Activated T-helper 2 cell treated with anti-CD3 and anti-CD28 coated beads, Interferon-gamma antibody, Interleukin-2, Interleukin-4, amounts not matched to agents 10 μg/mL and 5 μg/mL and 100 μg/mL, durations not matched to agents 14 hours and 24 hours and 36 hours (primary cell): ENCODE measurements around the gene CDC42EP4. TPM values are rescaled to one million over a fixed set of nuclear protein-coding genes. Genes with fewer than 3 reads are reported as not detected.

Experiments used
- DNase-seq: peaks from one replicate; pipeline ENCODE4 v3.0.0; 2021; ENCODE audit warnings: low spot score
- H3K27ac Mint-ChIP-seq: one replicate; pipeline ENCODE4 v1.8.0; 2021; ENCODE audit warnings: mixed read lengths
- H3K27me3 Mint-ChIP-seq: one replicate; pipeline ENCODE4 v1.8.0; 2021; ENCODE audit warnings: low read depth, mixed read lengths
- H3K36me3 Mint-ChIP-seq: one replicate; pipeline ENCODE4 v1.8.0; 2021; ENCODE audit warnings: low read depth, mixed read lengths
- H3K4me1 Mint-ChIP-seq: one replicate; pipeline ENCODE4 v1.8.0; 2021; ENCODE audit warnings: low read depth, mixed read lengths
- H3K4me3 Mint-ChIP-seq: one replicate; pipeline ENCODE4 v1.8.0; 2021; ENCODE audit warnings: low read depth, mild to moderate bottlenecking, moderate library complexity, mixed read lengths
- H3K9me3 Mint-ChIP-seq: one replicate; pipeline ENCODE4 v1.8.0; 2021; ENCODE audit warnings: mixed read lengths
- intact Hi-C: fragments of 100-400 bp; cut with micrococcal nuclease; formaldehyde crosslinking; loops from one replicate; pipeline ENCODE4 v1.15.1; 2023
- total RNA-seq: library from RNA; stranded (reverse); gene quantifications from 2 replicates; pipeline ENCODE4 v1.2.3, GENCODE V29; 2022

CDC42EP4 gene
- total RNA-seq, 1 donor from 2014 or later = 1.6 TPM

DNA sequence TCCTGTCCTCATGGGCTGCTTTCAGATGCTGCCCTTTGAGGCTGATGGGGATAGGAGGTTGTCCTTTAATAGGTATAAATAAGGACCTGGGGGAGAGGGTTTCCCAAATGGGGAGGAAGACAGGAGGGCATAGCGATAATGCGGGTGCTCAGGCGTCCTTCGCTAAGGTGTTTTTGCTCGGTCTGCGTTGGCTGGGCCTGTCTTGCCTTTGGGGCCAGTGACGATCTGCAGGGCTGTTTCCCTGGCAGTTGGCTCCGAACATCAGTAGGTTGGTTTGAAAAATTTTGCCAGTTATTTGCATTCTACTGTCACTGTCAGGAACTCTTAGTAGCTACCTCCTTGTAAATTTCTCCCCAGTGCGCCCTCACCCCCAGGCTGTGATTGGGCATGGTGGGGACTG, 37.8 kb upstream of the CDC42EP4 start:
- H3K4me3 Mint-ChIP-seq = no peak overlapping the region
- no peaks in the 10 kb centered on the region for H3K4me1 Mint-ChIP-seq
- no peaks in the 10 kb centered on the region for H3K36me3 Mint-ChIP-seq
- intact Hi-C loops = no loop called here
- no peaks in the 10 kb centered on the region for H3K27me3 Mint-ChIP-seq
- DNase-seq = no peak
- no peaks in the 10 kb centered on the region for H3K9me3 Mint-ChIP-seq
- no peak overlapping the region for H3K27ac Mint-ChIP-seq

DNA sequence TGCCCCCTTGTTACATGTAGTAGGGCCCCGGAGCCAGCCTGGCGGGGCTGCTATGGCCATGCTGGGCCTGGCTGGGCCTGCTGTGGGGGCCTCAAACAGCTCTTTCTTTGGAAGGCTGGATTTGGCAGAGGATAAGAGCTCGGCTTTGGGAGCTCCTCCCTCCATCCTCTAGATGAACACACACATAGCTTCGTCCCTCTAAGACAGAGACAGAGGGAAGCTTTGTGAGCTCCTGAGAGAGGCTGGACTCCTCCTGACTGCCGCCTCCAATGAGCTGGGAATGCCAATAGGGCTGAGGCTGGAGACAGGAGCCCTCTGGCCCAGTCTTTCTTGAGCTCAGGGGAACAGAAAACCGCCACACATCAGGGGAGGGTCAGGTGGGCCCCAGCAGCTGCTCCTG, 37.3 kb upstream of the CDC42EP4 start:
- H3K4me1 Mint-ChIP-seq = no peaks in the 10 kb centered on the region
- H3K27ac Mint-ChIP-seq = no peak overlapping the region
- no peaks in the 10 kb centered on the region for H3K27me3 Mint-ChIP-seq
- no peaks in the 10 kb centered on the region for H3K36me3 Mint-ChIP-seq
- DNase-seq = no peak
- H3K9me3 Mint-ChIP-seq = no peaks in the 10 kb centered on the region
- intact Hi-C loops = no loop called here
- no peak overlapping the region for H3K4me3 Mint-ChIP-seq

DNA sequence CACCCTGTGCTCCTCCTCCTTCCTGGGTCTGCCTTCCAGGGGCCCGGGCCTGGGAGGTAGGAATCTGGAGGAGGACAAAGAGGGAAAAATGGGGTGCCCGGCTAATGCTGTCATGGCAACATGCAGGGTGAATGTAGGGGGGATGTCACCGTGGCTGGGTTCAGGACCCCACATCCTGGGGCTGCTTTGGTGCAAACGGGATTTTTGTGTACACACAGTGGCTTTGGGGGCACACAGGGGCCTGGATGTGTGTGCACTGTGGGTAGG, 37.0 kb upstream of the CDC42EP4 start:
- Mint-ChIP-seq H3K4me3 (no peak overlapping the region), H3K27me3 (no peaks in the 10 kb centered on the region), H3K27ac (no peak overlapping the region), H3K4me1 (no peaks in the 10 kb centered on the region), H3K9me3 (no peaks in the 10 kb centered on the region), H3K36me3 (no peaks in the 10 kb centered on the region)
- intact Hi-C loops = no loop called here
- no peak for DNase-seq

DNA sequence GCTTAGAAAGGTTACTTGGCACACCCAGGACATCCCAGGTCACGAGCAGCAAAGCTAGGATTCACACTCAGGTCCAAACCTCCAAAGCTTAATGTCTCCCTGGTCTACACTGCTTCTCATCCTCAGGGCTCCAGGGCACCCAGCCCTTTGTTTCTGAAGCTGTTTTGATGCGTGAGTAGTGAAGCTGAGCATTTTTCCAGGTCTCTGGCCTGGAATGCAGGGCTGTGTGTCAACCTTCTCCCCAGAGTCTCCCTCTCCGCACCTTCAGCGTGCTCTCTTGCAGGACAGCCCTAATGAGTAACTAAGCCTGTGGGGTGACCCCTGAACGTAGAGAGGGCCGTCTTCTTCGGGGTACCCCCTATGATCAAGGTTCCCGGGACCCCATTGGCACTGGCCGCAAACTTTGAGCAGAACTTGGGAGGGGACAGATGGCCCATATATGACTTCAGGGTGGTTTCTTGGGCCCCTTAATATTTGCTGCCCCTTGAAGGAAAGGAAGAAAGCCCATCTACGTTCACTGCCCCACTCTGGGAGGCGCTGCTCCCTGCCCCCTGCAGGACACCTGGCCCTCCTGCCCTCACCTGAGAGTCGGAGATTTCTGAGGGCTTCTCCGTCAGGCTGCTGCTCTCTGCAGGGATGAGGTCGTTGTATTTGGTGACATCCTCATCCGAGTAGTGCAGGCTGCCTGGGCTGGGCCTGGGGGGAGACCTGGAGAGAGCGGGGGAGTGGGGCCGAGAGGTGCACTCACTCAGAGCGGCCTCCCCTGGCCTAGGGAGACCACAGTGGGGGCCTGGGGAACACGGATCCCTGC, 36.4 kb upstream of the CDC42EP4 start:
- no peaks in the 10 kb centered on the region for H3K9me3 Mint-ChIP-seq
- H3K27ac Mint-ChIP-seq = no peak overlapping the region
- intact Hi-C loops = no loop called here
- H3K4me1 Mint-ChIP-seq = no peaks in the 10 kb centered on the region
- DNase-seq = no peak
- H3K36me3 Mint-ChIP-seq = no peaks in the 10 kb centered on the region
- H3K4me3 Mint-ChIP-seq = no peak overlapping the region
- H3K27me3 Mint-ChIP-seq = no peaks in the 10 kb centered on the region

DNA sequence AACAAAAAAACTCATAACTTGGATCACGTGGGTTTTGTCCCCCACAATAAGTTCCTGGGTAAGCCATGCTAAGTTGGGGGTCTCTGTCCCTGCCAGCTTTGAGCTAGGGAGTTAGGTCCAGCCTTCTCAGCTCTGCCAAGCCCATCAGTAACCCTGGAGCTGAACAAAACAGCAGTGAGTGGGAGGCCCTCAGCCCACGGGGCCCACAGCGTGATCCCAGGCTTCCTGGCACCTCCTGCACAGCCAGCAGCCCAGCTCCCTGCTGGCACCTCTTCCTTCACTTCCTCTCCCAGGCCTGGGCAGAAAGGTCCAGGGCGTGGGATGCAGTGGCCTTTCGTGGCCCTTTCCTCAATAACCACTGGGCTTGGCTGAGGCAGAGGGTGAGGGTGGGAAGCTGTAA, 35.5 kb upstream of the CDC42EP4 start:
- no peaks in the 10 kb centered on the region for H3K27me3 Mint-ChIP-seq
- H3K4me3 Mint-ChIP-seq = no peak overlapping the region
- intact Hi-C loops = no loop called here
- H3K9me3 Mint-ChIP-seq = no peaks in the 10 kb centered on the region
- H3K36me3 Mint-ChIP-seq = no peaks in the 10 kb centered on the region
- no peak overlapping the region for H3K27ac Mint-ChIP-seq
- no peaks in the 10 kb centered on the region for H3K4me1 Mint-ChIP-seq
- no peak for DNase-seq

DNA sequence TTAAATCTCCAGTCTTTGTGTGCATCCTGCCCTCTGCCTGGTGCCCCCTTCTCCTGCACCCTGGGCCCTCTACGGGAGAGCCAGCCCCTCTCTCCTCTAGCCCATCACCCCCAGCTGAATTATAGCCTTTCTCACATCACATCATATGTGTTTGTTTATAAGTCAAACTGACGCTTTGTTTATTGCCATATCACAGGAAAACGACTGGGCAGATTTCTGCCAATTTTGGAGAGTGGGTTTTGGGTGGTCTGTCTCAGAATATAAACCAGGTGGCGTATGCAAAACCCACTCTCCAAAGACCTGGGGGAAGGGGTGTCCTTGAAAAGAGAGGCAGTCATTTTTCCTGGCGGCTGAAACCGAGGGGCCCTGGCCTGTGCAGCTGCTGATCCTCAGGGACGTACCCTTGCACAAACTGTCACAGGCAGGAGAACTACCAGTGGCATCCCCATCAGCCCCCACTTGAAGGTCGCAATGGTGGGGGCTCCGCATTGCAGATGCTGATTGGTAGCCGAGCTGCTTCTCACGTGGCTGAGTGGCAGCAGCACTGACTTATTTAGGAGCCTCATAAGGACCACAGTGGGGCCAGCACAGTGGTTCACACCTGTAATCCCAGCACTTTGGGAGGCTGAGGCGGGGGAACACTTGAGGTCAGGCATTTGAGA, 34.8 kb upstream of the CDC42EP4 start:
- Mint-ChIP-seq H3K27ac (no peak overlapping the region), H3K27me3 (no peaks in the 10 kb centered on the region), H3K4me1 (no peaks in the 10 kb centered on the region), H3K4me3 (no peak overlapping the region), H3K9me3 (no peaks in the 10 kb centered on the region), H3K36me3 (no peaks in the 10 kb centered on the region)
- intact Hi-C loops = no loop called here
- no peak for DNase-seq

DNA sequence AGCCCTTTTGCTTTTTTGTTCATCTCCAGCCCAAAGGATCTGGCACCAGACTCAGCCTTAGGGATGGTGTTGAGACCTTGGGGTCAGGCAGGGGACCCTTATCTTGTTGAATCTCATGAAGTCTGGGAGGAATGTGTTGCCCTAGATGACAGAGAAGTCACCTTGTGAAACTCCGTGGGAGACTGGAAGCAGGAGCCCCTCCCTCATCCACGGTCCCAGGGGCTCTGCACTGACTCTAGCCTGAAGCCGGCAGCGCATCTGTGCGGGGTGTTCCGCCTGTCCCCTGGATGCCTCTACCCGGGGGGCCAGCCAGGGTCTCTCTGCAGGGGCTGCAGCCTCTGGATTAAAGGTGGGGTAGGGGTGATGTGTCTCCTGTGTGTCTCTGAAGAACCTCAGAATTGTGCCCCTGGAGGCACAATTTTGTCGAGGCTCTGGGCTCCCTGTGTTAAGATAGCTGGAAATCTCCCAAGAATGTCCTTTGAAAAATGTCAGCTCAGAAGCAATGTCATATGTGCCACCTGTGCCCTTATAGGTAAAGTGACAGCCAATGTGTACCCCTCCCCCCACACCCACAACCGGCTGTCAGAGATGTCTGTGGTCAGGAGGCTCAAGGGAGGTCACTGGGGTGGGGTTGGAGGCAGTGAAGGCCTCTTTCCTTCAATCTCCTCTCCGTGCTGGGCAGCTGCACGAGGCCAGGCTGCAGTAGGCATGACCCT, 32.1 kb upstream of the CDC42EP4 start:
- peaks cover 4% of the 10 kb centered on the region for H3K4me1 Mint-ChIP-seq
- H3K9me3 Mint-ChIP-seq = no peaks in the 10 kb centered on the region
- no peak overlapping the region for H3K27ac Mint-ChIP-seq
- H3K36me3 Mint-ChIP-seq = no peaks in the 10 kb centered on the region
- intact Hi-C loops = no loop called here
- no peak for DNase-seq
- no peaks in the 10 kb centered on the region for H3K27me3 Mint-ChIP-seq
- H3K4me3 Mint-ChIP-seq = no peak overlapping the region

DNA sequence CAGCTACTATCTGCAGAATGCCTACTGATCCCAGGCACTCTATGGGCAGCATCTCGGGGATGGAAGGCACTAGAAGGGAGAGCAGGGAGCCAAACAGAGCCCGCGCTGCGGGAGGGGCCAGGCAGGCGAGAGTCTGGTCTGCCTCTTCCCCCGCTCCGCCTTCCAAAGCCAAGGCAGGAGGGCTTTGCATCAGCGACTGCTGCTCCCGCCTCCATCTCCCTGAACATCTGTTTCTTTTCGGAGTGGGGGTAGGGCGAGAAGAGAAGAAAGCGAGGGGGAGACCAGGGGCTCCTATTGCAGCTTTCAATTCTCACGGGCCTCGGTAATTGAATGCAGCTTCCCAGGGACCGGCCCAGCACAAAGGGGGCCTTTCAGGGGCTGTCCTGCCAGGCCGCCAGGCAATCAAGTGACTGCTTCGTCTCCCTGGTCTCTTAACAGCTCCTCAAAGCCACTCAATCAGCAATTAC, 31.4 kb upstream of the CDC42EP4 start:
- Mint-ChIP-seq H3K4me1 (peaks cover 4% of the 10 kb centered on the region), H3K27ac (no peak overlapping the region), H3K4me3 (no peak overlapping the region), H3K36me3 (no peaks in the 10 kb centered on the region), H3K27me3 (no peaks in the 10 kb centered on the region), H3K9me3 (no peaks in the 10 kb centered on the region)
- intact Hi-C loops = no loop called here
- DNase-seq = no peak

DNA sequence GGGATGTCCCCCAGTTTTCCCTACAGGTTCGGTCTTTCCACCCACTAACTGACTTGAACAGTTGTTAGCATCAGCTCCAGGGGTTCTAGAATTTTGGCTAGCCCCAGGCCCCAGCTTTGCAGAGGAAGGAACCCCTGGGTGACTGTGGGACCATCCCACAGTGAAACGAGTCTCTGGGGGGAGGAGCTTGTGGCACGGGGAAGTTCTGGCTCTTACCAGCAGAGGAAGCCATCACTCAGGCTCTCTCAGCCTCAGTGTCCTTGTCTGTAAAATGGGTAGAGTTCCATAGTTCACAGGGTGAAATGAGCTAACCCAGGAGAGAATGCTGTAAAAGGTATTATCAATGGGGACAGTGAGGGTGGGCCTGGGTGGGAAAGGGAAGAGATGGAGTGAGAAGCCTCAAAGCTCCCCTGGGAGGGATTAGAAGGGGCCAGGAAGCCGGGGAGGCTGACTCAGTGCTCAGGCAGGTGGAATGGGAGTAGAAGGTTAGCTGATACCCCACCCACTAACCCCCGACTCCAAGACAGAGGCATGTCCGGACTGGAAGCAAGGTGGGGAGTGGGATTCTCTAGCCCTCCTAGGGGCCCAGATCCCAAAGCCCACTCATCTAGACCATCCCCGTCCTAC, 30.9 kb upstream of the CDC42EP4 start:
- H3K36me3 Mint-ChIP-seq = no peaks in the 10 kb centered on the region
- H3K27me3 Mint-ChIP-seq = no peaks in the 10 kb centered on the region
- intact Hi-C loops = no loop called here
- H3K4me1 Mint-ChIP-seq = peaks cover 4% of the 10 kb centered on the region
- DNase-seq = no peak
- no peak overlapping the region for H3K27ac Mint-ChIP-seq
- H3K4me3 Mint-ChIP-seq = no peak overlapping the region
- H3K9me3 Mint-ChIP-seq = no peaks in the 10 kb centered on the region

DNA sequence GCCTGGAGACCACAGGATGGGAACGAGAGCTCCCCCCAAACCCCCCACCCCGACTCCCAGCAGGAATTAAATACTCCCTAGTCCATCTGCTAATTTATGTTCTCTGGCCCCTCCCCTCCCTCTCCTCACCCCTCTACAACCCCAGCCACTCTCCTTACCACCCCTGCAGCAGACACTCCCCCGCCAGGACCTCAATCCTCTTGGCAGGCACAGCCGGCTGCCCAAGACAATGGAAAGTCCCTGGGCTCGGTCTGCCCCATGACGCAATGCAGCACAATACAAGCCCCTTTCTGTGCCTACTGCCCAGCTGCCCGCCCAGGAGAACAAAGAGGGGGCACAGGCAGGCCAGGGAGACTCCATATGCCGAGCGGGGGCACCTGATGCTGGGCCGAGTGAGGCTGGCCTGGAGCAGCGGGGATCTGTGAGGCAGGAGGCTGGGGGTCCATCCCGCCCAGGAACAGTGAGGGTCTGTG, 30.3 kb upstream of the CDC42EP4 start:
- no peak for DNase-seq
- no peaks in the 10 kb centered on the region for H3K9me3 Mint-ChIP-seq
- no peak overlapping the region for H3K27ac Mint-ChIP-seq
- no peaks in the 10 kb centered on the region for H3K27me3 Mint-ChIP-seq
- H3K36me3 Mint-ChIP-seq = no peaks in the 10 kb centered on the region
- no peak overlapping the region for H3K4me3 Mint-ChIP-seq
- peaks cover 4% of the 10 kb centered on the region for H3K4me1 Mint-ChIP-seq
- intact Hi-C loops = no loop called here

DNA sequence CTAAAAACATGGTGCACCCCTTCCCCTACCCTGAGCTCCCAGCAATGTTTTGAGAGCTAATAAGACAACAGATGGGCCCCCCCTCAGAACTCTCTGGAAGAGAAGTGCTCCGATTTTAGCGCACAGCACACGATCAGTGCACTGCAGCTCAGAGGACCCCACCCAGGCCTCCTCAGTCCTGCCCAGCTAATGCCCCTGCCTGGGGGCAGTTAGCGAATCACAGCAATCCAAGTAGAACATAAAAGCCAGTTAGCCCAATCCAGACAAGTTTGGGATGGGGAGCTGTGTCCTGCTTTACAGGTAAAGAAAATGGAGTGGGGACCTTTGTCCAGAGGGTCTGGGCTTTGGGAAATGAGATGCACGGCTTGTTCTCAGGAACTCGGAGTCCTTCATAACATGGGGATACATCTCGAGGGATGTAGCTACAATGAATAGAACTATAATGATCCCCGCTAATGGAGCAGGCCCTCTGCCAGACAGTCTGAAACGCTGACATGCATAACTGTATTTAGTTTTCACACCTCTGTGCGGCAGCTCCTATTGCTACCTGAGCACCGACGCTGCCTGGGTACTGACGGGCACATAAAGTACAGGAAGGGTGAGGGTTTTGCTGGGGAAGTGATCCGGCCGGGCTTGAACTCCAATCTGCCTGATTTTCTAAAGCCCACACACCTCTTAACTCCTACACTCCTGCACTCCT, 29.7 kb upstream of the CDC42EP4 start:
- Mint-ChIP-seq H3K27ac (no peak overlapping the region), H3K27me3 (no peaks in the 10 kb centered on the region), H3K36me3 (no peaks in the 10 kb centered on the region), H3K4me1 (peaks cover 4% of the 10 kb centered on the region), H3K9me3 (no peaks in the 10 kb centered on the region), H3K4me3 (no peak overlapping the region)
- no peak for DNase-seq
- intact Hi-C loops = no loop called here

DNA sequence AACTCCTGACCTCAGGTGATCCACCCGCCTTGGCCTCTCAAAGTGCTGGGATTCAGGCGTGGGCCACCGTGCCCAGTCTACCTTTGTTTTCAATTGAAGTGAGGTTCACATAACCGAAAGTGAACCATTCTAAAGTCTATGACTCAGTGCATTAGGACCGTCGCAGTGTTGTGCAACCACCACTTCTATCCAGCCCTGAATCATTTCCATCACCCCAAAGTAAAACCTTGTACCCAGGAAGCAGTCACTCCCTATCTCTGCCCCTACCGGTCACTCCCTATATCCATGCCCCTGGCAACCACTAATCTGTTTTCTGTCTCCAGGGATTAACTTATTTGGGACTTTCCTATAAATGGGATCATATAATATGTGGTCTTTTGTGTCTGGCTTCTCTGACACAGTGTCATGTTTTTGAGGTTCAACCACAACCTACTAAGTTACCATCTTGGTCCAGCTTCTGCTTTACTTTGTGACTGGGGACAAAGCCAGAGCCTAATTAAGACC, 28.3 kb upstream of the CDC42EP4 start:
- no peak overlapping the region for H3K27ac Mint-ChIP-seq
- no peaks in the 10 kb centered on the region for H3K9me3 Mint-ChIP-seq
- no peak for DNase-seq
- H3K4me1 Mint-ChIP-seq = peaks cover 4% of the 10 kb centered on the region
- no peaks in the 10 kb centered on the region for H3K27me3 Mint-ChIP-seq
- H3K4me3 Mint-ChIP-seq = no peak overlapping the region
- intact Hi-C loops = no loop called here
- H3K36me3 Mint-ChIP-seq = no peaks in the 10 kb centered on the region
